Caco-2 (cell line): Measurements from ENCODE around the gene RING1. TPM values are rescaled to one million over a fixed set of nuclear protein-coding genes. Genes with fewer than 3 reads are reported as not detected.

ENCODE experiments used
- BruUV-seq: library from RNA; stranded (reverse); fragments of 400-500 nt; replicated peaks from 2 replicates; lab custom pipeline; 2021; lab: Mats Ljungman, UMichigan
- CTCF ChIA-PET: fragments of 300-600 bp; sonication (Branson Sonifier 250); formaldehyde crosslinking; loops from one replicate; lab custom pipeline; 2022; ENCODE audit warnings: antibody characterized with exemption; lab: Charles Lee
- POLR2A ChIA-PET: fragments of 300-600 bp; sonication (Branson Sonifier 250); formaldehyde crosslinking; loops from one replicate; lab custom pipeline; 2022; ENCODE audit warnings: antibody characterized with exemption; lab: Charles Lee
- DNase-seq, 2 experiments: peaks; one replicate each; pipeline versions ENCODE4 v3.0.0 to v3.0.0-alpha.2; 2020 to 2022
- H3K27me3 ChIP-seq: replicated peaks from 2 replicates; pipeline ENCODE4 v1.6.0; 2011; ENCODE audit warnings: low read length; ENCODE audit not compliant: control insufficient read depth, insufficient read depth
- H3K36me3 ChIP-seq: 2 replicates; pipeline ENCODE4 v1.5.1; 2011; ENCODE audit warnings: low read length; ENCODE audit not compliant: control insufficient read depth, insufficient read depth
- H3K4me1 ChIP-seq: fragments of 250-450 bp; sonication (Bioruptor Pico); 2 replicates; pipeline ENCODE4 v1.5.1; 2020; ENCODE audit warnings: mild to moderate bottlenecking
- H3K4me3 ChIP-seq: 2 replicates; pipeline ENCODE4 v1.5.1; 2011; ENCODE audit warnings: low read depth, mild to moderate bottlenecking, control low read depth, low read length
- H3K9me3 ChIP-seq: fragments of 250-450 bp; sonication (Bioruptor Pico); 2 replicates; pipeline ENCODE4 v1.5.1; 2020; ENCODE audit warnings: mild to moderate bottlenecking, moderate library complexity
- H3K27ac Mint-ChIP-seq: one replicate; pipeline ENCODE4 v1.8.0; 2022; ENCODE audit warnings: mixed read lengths; ENCODE audit not compliant: unreplicated experiment
- H3K27me3 Mint-ChIP-seq: one replicate; pipeline ENCODE4 v1.8.0; 2022; ENCODE audit warnings: mixed read lengths; ENCODE audit not compliant: insufficient read depth, unreplicated experiment
- H3K36me3 Mint-ChIP-seq: one replicate; pipeline ENCODE4 v1.8.0; 2022; ENCODE audit warnings: mild to moderate bottlenecking, mixed read lengths; ENCODE audit not compliant: insufficient read depth, unreplicated experiment
- H3K4me1 Mint-ChIP-seq: one replicate; pipeline ENCODE4 v1.8.0; 2022; ENCODE audit warnings: low read depth, mixed read lengths; ENCODE audit not compliant: unreplicated experiment
- H3K4me3 Mint-ChIP-seq: one replicate; pipeline ENCODE4 v1.8.0; 2022; ENCODE audit warnings: mild to moderate bottlenecking, moderate library complexity, mixed read lengths; ENCODE audit not compliant: unreplicated experiment
- H3K9me3 Mint-ChIP-seq: one replicate; pipeline ENCODE4 v1.8.0; 2022; ENCODE audit warnings: mixed read lengths; ENCODE audit not compliant: unreplicated experiment
- intact Hi-C: fragments of 100-400 bp; cut with micrococcal nuclease; formaldehyde crosslinking; loops from one replicate; pipeline ENCODE4 v1.10.0; 2022; ENCODE audit not compliant: unreplicated experiment
- total RNA-seq: library from RNA; stranded (reverse); gene quantifications from 2 replicates; pipeline ENCODE4 v1.2.3, GENCODE V29; 2022
- TF ChIP-seq, protein P1 (sequence below), 2 experiments: fragments of 200-600 bp in 1 of 2; IDR thresholded peaks; 1 replicate in 1 of 2; 2 replicates in 1 of 2; pipeline versions ENCODE4 v1.5.1 to v1.8.0; 2011 to 2022; ENCODE audit warnings: antibody characterized with exemption in 1 of 2, control low read depth in 1 of 2, inconsistent platforms in 1 of 2, low read depth in 1 of 2, low read length in 1 of 2, mild to moderate bottlenecking in 1 of 2, moderate library complexity in 1 of 2; ENCODE audit not compliant: insufficient read depth in 1 of 2, severe bottlenecking in 1 of 2, unreplicated experiment in 1 of 2

Gene RING1
- total RNA-seq, 1 experiment from 2014 or later: 32.0 TPM

DNA sequence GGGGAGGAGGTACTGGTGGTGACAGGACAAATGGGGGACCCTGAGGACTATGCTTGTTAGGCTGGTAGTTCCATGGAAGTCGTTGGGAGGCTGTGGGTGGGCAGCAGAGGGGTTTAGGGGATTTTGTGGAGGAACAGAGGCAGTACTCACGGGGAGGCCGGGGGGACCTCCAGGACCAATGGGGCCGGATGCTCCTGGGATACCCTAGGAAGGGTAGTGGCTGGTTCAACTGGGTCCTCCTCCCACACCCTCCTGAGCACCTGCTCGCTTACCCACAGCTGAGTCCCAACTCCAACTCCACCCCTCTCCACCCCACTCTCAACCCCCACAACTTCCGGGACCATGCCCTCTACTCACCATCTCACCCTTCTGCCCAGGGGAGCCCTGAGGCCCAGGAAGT is 41.9 kb upstream of the RING1 start:
- Histone ChIP-seq H3K4me1 (no peaks in the 10 kb centered on the region), H3K4me3 (no peak overlapping the region), H3K9me3 (no peaks in the 10 kb centered on the region), H3K27me3 (no peaks in the 10 kb centered on the region), H3K36me3 (no peaks in the 10 kb centered on the region)
- intact Hi-C loops: no loop called here
- Mint-ChIP-seq H3K4me3 (no peak overlapping the region), H3K4me1 (peaks cover 8% of the 10 kb centered on the region), H3K36me3 (no peaks in the 10 kb centered on the region), H3K9me3 (no peaks in the 10 kb centered on the region), H3K27me3 (peaks cover 12% of the 10 kb centered on the region), H3K27ac (no peak overlapping the region)
- no TSS peak for BruUV-seq
- TF ChIP-seq, protein P1, sequence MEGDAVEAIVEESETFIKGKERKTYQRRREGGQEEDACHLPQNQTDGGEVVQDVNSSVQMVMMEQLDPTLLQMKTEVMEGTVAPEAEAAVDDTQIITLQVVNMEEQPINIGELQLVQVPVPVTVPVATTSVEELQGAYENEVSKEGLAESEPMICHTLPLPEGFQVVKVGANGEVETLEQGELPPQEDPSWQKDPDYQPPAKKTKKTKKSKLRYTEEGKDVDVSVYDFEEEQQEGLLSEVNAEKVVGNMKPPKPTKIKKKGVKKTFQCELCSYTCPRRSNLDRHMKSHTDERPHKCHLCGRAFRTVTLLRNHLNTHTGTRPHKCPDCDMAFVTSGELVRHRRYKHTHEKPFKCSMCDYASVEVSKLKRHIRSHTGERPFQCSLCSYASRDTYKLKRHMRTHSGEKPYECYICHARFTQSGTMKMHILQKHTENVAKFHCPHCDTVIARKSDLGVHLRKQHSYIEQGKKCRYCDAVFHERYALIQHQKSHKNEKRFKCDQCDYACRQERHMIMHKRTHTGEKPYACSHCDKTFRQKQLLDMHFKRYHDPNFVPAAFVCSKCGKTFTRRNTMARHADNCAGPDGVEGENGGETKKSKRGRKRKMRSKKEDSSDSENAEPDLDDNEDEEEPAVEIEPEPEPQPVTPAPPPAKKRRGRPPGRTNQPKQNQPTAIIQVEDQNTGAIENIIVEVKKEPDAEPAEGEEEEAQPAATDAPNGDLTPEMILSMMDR (IDR thresholded peaks at IDR 0.05; ENCODE audit: insufficient read depth in 1 of 2, low read depth in 1 of 2, low read length in 1 of 2, severe bottlenecking in 1 of 2, unreplicated experiment in 1 of 2): no peak
- ChIA-PET CTCF (no interaction called here), POLR2A (no interaction called here)
- DNase-seq: peak in 1 of 2 experiments; percentile 29

DNA sequence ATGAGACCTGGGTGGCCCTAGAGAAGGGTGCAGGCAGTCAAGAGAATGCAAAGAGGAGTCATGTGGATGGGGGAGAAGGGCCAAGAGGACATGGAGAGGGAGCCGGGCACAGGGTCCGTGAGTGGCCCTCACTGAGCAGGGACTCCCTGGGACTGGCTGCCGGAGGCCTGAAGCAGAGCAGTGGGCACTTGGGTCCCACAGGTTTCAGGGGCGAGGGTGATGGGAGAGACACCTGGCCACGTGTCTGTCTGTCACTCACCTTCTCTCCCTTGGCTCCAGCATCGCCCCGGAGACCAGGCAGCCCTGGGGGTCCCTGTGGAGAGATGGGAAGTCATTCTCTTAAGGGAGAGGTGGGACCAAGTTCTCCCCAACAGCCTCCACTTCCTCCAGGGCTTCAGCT is 41.5 kb upstream of the RING1 start:
- Mint-ChIP-seq H3K27me3 (peaks cover 12% of the 10 kb centered on the region), H3K9me3 (no peaks in the 10 kb centered on the region), H3K4me1 (peaks cover 4% of the 10 kb centered on the region), H3K4me3 (no peak overlapping the region), H3K36me3 (no peaks in the 10 kb centered on the region), H3K27ac (no peak overlapping the region)
- TF ChIP-seq, protein P1 (IDR thresholded peaks at IDR 0.05; ENCODE audit: insufficient read depth in 1 of 2, low read depth in 1 of 2, low read length in 1 of 2, severe bottlenecking in 1 of 2, unreplicated experiment in 1 of 2): no peak
- CTCF ChIA-PET: no interaction called here
- no peak overlapping the region for H3K4me3 ChIP-seq
- intact Hi-C loops: no loop called here
- POLR2A ChIA-PET: no interaction called here
- no peaks in the 10 kb centered on the region for H3K9me3 ChIP-seq
- no peaks in the 10 kb centered on the region for H3K4me1 ChIP-seq
- no TSS peak for BruUV-seq
- no peak for DNase-seq
- H3K36me3 ChIP-seq: no peaks in the 10 kb centered on the region
- no peaks in the 10 kb centered on the region for H3K27me3 ChIP-seq

- DNase-seq: no peak
- Histone ChIP-seq H3K4me1 (no peaks in the 10 kb centered on the region), H3K9me3 (no peaks in the 10 kb centered on the region), H3K4me3 (no peak overlapping the region), H3K27me3 (no peaks in the 10 kb centered on the region), H3K36me3 (no peaks in the 10 kb centered on the region)
- H3K36me3 Mint-ChIP-seq: no peaks in the 10 kb centered on the region
- H3K27ac Mint-ChIP-seq: no peak overlapping the region
- no TSS peak for BruUV-seq
- intact Hi-C loops: no loop called here
- no peak overlapping the region for H3K4me3 Mint-ChIP-seq
- H3K9me3 Mint-ChIP-seq: no peaks in the 10 kb centered on the region
- POLR2A ChIA-PET: no interaction called here
- TF ChIP-seq, protein P1 (IDR thresholded peaks at IDR 0.05; ENCODE audit: insufficient read depth in 1 of 2, low read depth in 1 of 2, low read length in 1 of 2, severe bottlenecking in 1 of 2, unreplicated experiment in 1 of 2): no peak
- H3K4me1 Mint-ChIP-seq: no peaks in the 10 kb centered on the region
- H3K27me3 Mint-ChIP-seq: peaks cover 12% of the 10 kb centered on the region
- CTCF ChIA-PET: no interaction called here
Observed at GRCh38 chr6:33167374-33168283, 40.7 kb upstream of the RING1 start.
